ENCODE measurements around the gene PTPRG. TPM values are rescaled to one million over a fixed set of nuclear protein-coding genes. Genes with fewer than 3 reads are reported as not detected.
A peak's percentile ranks its signal among the peaks of the same experiment; 100 is the strongest.
"Not testable (repeated sequence)": the region's sequence is repeated elsewhere in the genome, so short reads cannot be mapped to it uniquely, and the experiment has no call there.

Gene PTPRG
- total RNA-seq, 1 donor from 2014 or later: 11.1 TPM

- Histone ChIP-seq H3K27me3 (ENCODE audit: control insufficient read depth, insufficient read depth, low read length) (no peaks in the 10 kb centered on the region), H3K4me3 (ENCODE audit: low read depth, low read length) (no peak overlapping the region), H3K36me3 (ENCODE audit: control insufficient read depth, insufficient read depth, low read length) (no peaks in the 10 kb centered on the region)
- no peak for TF ChIP-seq CTCF (IDR thresholded peaks at IDR 0.05; ENCODE audit: insufficient read depth, low read length, severe bottlenecking)
- FAIRE-seq (no peak), DNase-seq (ENCODE audit: low read depth) (peak; percentile 65)
Measured at GRCh38 chr3:61702453-61702852, 141.1 kb downstream of the PTPRG start.

GRCh38 chr3:61704807-61705206, 143.4 kb downstream of the PTPRG start:
- FAIRE-seq: no peak
- Histone ChIP-seq H3K36me3 (ENCODE audit: control insufficient read depth, insufficient read depth, low read length) (no peaks in the 10 kb centered on the region), H3K4me3 (ENCODE audit: low read depth, low read length) (no peak overlapping the region), H3K27me3 (ENCODE audit: control insufficient read depth, insufficient read depth, low read length) (no peaks in the 10 kb centered on the region)
- no peak for TF ChIP-seq CTCF (IDR thresholded peaks at IDR 0.05; ENCODE audit: insufficient read depth, low read length, severe bottlenecking)
- no peak for DNase-seq (ENCODE audit: low read depth)

GRCh38 chr3:61707492-61707891, 146.1 kb downstream of the PTPRG start:
- no peaks in the 10 kb centered on the region for H3K36me3 ChIP-seq (ENCODE audit: control insufficient read depth, insufficient read depth, low read length)
- H3K4me3 ChIP-seq (ENCODE audit: low read depth, low read length): no peak overlapping the region
- TF ChIP-seq CTCF (IDR thresholded peaks at IDR 0.05; ENCODE audit: insufficient read depth, low read length, severe bottlenecking): no peak
- H3K27me3 ChIP-seq (ENCODE audit: control insufficient read depth, insufficient read depth, low read length): no peaks in the 10 kb centered on the region
- FAIRE-seq: no peak
- DNase-seq (ENCODE audit: low read depth): no peak

- FAIRE-seq; H3K27me3 ChIP-seq (ENCODE audit: control insufficient read depth, insufficient read depth, low read length); DNase-seq (ENCODE audit: low read depth); H3K36me3 ChIP-seq (ENCODE audit: control insufficient read depth, insufficient read depth, low read length); H3K4me3 ChIP-seq (ENCODE audit: low read depth, low read length): not testable (repeated sequence)
Measured at GRCh38 chr3:61710920-61711319, 149.5 kb downstream of the PTPRG start.

- no peaks in the 10 kb centered on the region for H3K36me3 ChIP-seq (ENCODE audit: control insufficient read depth, insufficient read depth, low read length)
- no peak overlapping the region for H3K4me3 ChIP-seq (ENCODE audit: low read depth, low read length)
- FAIRE-seq (no peak), DNase-seq (ENCODE audit: low read depth) (no peak)
- H3K27me3 ChIP-seq (ENCODE audit: control insufficient read depth, insufficient read depth, low read length): no peaks in the 10 kb centered on the region
- TF ChIP-seq CTCF (IDR thresholded peaks at IDR 0.05; ENCODE audit: insufficient read depth, low read length, severe bottlenecking): no peak
Measured at GRCh38 chr3:61714225-61714624, 152.9 kb downstream of the PTPRG start.

- H3K4me3 ChIP-seq (ENCODE audit: low read depth, low read length): no peak overlapping the region
- H3K36me3 ChIP-seq (ENCODE audit: control insufficient read depth, insufficient read depth, low read length): no peaks in the 10 kb centered on the region
- FAIRE-seq (no peak), DNase-seq (ENCODE audit: low read depth) (no peak)
- TF ChIP-seq CTCF (IDR thresholded peaks at IDR 0.05; ENCODE audit: insufficient read depth, low read length, severe bottlenecking): no peak
- H3K27me3 ChIP-seq (ENCODE audit: control insufficient read depth, insufficient read depth, low read length): no peaks in the 10 kb centered on the region
Measured at GRCh38 chr3:61715886-61716527, 154.6 kb downstream of the PTPRG start.

GRCh38 chr3:61716693-61717092, 155.3 kb downstream of the PTPRG start:
- not testable (repeated sequence) for FAIRE-seq

More at GRCh38 chr3:61716693-61717092, 155.3 kb downstream of the PTPRG start:
- H3K36me3 ChIP-seq (ENCODE audit: control insufficient read depth, insufficient read depth, low read length); H3K27me3 ChIP-seq (ENCODE audit: control insufficient read depth, insufficient read depth, low read length); H3K4me3 ChIP-seq (ENCODE audit: low read depth, low read length); DNase-seq (ENCODE audit: low read depth): not testable (repeated sequence)
